Mucosa of rectum (tissue), 2 donors: ENCODE measurements around the gene CYCS.
"Not testable (repeated sequence)": the region's sequence is repeated elsewhere in the genome, so short reads cannot be mapped to it uniquely, and the experiment has no call there.

Experiments
- H3K27ac ChIP-seq, 2 donors: one replicate each; pipeline ENCODE4 v1.7.0; 2013; ENCODE audit warnings: inconsistent platforms in 2 of 2, low read depth in 2 of 2, low read length in 2 of 2
- H3K27me3 ChIP-seq, 2 donors: one replicate each; pipeline ENCODE4 v1.7.0; 2013; ENCODE audit warnings: low read length in 2 of 2; ENCODE audit not compliant: control insufficient read depth in 2 of 2, insufficient read depth in 2 of 2
- H3K36me3 ChIP-seq, 2 donors: one replicate each; pipeline ENCODE4 v1.7.0; 2013; ENCODE audit warnings: low read length in 2 of 2; ENCODE audit not compliant: control insufficient read depth in 2 of 2, insufficient read depth in 2 of 2
- H3K4me1 ChIP-seq, 2 donors: one replicate each; pipeline ENCODE4 v1.7.0; 2013; ENCODE audit warnings: low read length in 2 of 2, mild to moderate bottlenecking in 1 of 2; ENCODE audit not compliant: control insufficient read depth in 2 of 2, insufficient read depth in 2 of 2
- H3K4me3 ChIP-seq, 2 donors: one replicate each; pipeline ENCODE4 v1.7.0; 2013; ENCODE audit warnings: low read length in 2 of 2
- H3K9ac ChIP-seq, 2 donors: one replicate each; pipeline ENCODE4 v1.7.0; 2013; ENCODE audit warnings: low read length in 2 of 2, low read depth in 1 of 2, mild to moderate bottlenecking in 1 of 2
- H3K9me3 ChIP-seq, 2 donors: one replicate each; pipeline ENCODE4 v1.7.0; 2013; ENCODE audit warnings: low read length in 2 of 2; ENCODE audit not compliant: control insufficient read depth in 2 of 2
- donor health status: healthy.
- donor health status: Normal muscosa, but diverticular disease.

CYCS gene

GRCh38 chr7:25119102-25119501 is 6.0 kb downstream of the CYCS start:
- no peak overlapping the region for H3K9ac ChIP-seq
- no peak overlapping the region for H3K4me3 ChIP-seq
- peaks cover 0 to 19% of the 10 kb centered on the region in 2 donors for H3K4me1 ChIP-seq
- no peak overlapping the region for H3K27ac ChIP-seq
- peaks cover 23 to 28% of the 10 kb centered on the region in 2 donors for H3K36me3 ChIP-seq
- H3K27me3 ChIP-seq, result no peaks in the 10 kb centered on the region
- H3K9me3 ChIP-seq, result no peaks in the 10 kb centered on the region

- Histone ChIP-seq H3K4me3 (no peak overlapping the region), H3K4me1 (peaks cover 0 to 16% of the 10 kb centered on the region in 2 donors), H3K27me3 (no peaks in the 10 kb centered on the region), H3K36me3 (peaks cover 23 to 28% of the 10 kb centered on the region in 2 donors), H3K27ac (peak overlapping the region; percentile 49), H3K9ac (no peak overlapping the region), H3K9me3 (no peaks in the 10 kb centered on the region)
These were observed 6.9 kb downstream of the CYCS start for GRCh38 chr7:25118048-25118753.

- peak overlapping the region; percentile 49 for H3K27ac ChIP-seq
- H3K4me3 ChIP-seq, result peak overlapping the region in 1 of 2 donors; percentile 41
These were observed 7.6 kb downstream of the CYCS start for GRCh38 chr7:25117226-25118047.

GRCh38 chr7:25116621-25117020 is 8.4 kb downstream of the CYCS start:
- Histone ChIP-seq H3K9me3 (no peaks in the 10 kb centered on the region), H3K9ac (no peak overlapping the region), H3K36me3 (peaks cover 15 to 16% of the 10 kb centered on the region in 2 donors), H3K27me3 (no peaks in the 10 kb centered on the region), H3K4me1 (peaks cover 0 to 13% of the 10 kb centered on the region in 2 donors), H3K27ac (no peak overlapping the region), H3K4me3 (no peak overlapping the region)

More at GRCh38 chr7:25117226-25118047, 7.6 kb downstream of the CYCS start:
- Histone ChIP-seq H3K9ac (no peak overlapping the region), H3K36me3 (peaks cover 19 to 25% of the 10 kb centered on the region in 2 donors), H3K9me3 (no peaks in the 10 kb centered on the region), H3K27me3 (no peaks in the 10 kb centered on the region), H3K4me1 (peaks cover 0 to 15% of the 10 kb centered on the region in 2 donors)

- H3K27ac ChIP-seq, H3K36me3 ChIP-seq, H3K4me1 ChIP-seq: not testable (repeated sequence)
These were observed 14.5 kb downstream of the CYCS start for GRCh38 chr7:25110514-25110913.

GRCh38 chr7:25109276-25109675 is 15.8 kb downstream of the CYCS start:
- Histone ChIP-seq H3K4me3 (no peak overlapping the region), H3K9me3 (no peaks in the 10 kb centered on the region), H3K4me1 (no peaks in the 10 kb centered on the region)

More at GRCh38 chr7:25110514-25110913, 14.5 kb downstream of the CYCS start:
- H3K4me3 ChIP-seq, H3K9me3 ChIP-seq, H3K27me3 ChIP-seq, H3K9ac ChIP-seq: not testable (repeated sequence)

GRCh38 chr7:25105911-25106310 is 19.1 kb downstream of the CYCS start:
- no peaks in the 10 kb centered on the region for H3K4me1 ChIP-seq
- H3K36me3 ChIP-seq, result no peaks in the 10 kb centered on the region
- H3K27me3 ChIP-seq, result no peaks in the 10 kb centered on the region
- no peak overlapping the region for H3K9ac ChIP-seq
- no peaks in the 10 kb centered on the region for H3K9me3 ChIP-seq
- no peak overlapping the region for H3K27ac ChIP-seq
- no peak overlapping the region for H3K4me3 ChIP-seq

More at GRCh38 chr7:25109276-25109675, 15.8 kb downstream of the CYCS start:
- H3K9ac ChIP-seq, result no peak overlapping the region
- H3K27me3 ChIP-seq, result no peaks in the 10 kb centered on the region
- H3K27ac ChIP-seq, result no peak overlapping the region
- H3K36me3 ChIP-seq, result no peaks in the 10 kb centered on the region

GRCh38 chr7:25103773-25104172 is 21.3 kb downstream of the CYCS start:
- Histone ChIP-seq H3K27ac (no peak overlapping the region), H3K27me3 (no peaks in the 10 kb centered on the region), H3K36me3 (no peaks in the 10 kb centered on the region)

GRCh38 chr7:25101817-25102216 is 23.2 kb downstream of the CYCS start:
- no peaks in the 10 kb centered on the region for H3K27me3 ChIP-seq
- no peak overlapping the region for H3K4me3 ChIP-seq
- no peaks in the 10 kb centered on the region for H3K36me3 ChIP-seq
- no peak overlapping the region for H3K27ac ChIP-seq
- H3K9ac ChIP-seq, result no peak overlapping the region
- no peaks in the 10 kb centered on the region for H3K4me1 ChIP-seq
- H3K9me3 ChIP-seq, result no peaks in the 10 kb centered on the region

More at GRCh38 chr7:25103773-25104172, 21.3 kb downstream of the CYCS start:
- Histone ChIP-seq H3K4me1 (no peaks in the 10 kb centered on the region), H3K4me3 (no peak overlapping the region), H3K9ac (no peak overlapping the region), H3K9me3 (no peaks in the 10 kb centered on the region)
